Urinary bladder (tissue), 4 donors: ENCODE results near the gene NDUFB7. TPM values are rescaled to one million over a fixed set of nuclear protein-coding genes. Genes with fewer than 3 reads are reported as not detected.
"Not testable (repeated sequence)": the region's sequence is repeated elsewhere in the genome, so short reads cannot be mapped to it uniquely, and the experiment has no call there.

ENCODE experiments used
- DNase-seq: peaks from one replicate; pipeline ENCODE4 v3.0.0-alpha.2; 2015; ENCODE audit errors: extremely low spot score
- H3K27ac ChIP-seq: one replicate; pipeline ENCODE4 v1.5.1; 2013; ENCODE audit warnings: low read depth, mild to moderate bottlenecking, moderate library complexity
- H3K36me3 ChIP-seq: one replicate; pipeline ENCODE4 v1.6.1; 2013; ENCODE audit warnings: mild to moderate bottlenecking, moderate library complexity; ENCODE audit not compliant: insufficient read depth
- H3K4me1 ChIP-seq: one replicate; pipeline ENCODE4 v1.6.1; 2013; ENCODE audit warnings: mild to moderate bottlenecking, moderate library complexity; ENCODE audit not compliant: insufficient read depth
- H3K4me3 ChIP-seq: one replicate; pipeline ENCODE4 v1.5.1; 2013; ENCODE audit warnings: low read depth, low read length
- WGBS: extraction: QIAGEN DNeasy Blood & Tissue Kit; methylation state at CpG from one replicate; pipeline ENCODE4 v1.1.7; 2013; 5-methylcytosine and 5-hydroxymethylcytosine counted together
- polyA plus RNA-seq: library from polyadenylated mRNA; stranded (reverse); fragments of 200-250 nt; gene quantifications from one replicate; pipeline ENCODE4 v1.2.3, GENCODE V29; 2013
- total RNA-seq: library from RNA; depleted of rRNA; stranded (reverse); fragments of >200 nt; gene quantifications from one replicate; pipeline ENCODE4 v1.2.3, GENCODE V29; 2014
- donor health status: healthy with polysubstance abuse.
- donor health status: healthy.

Gene NDUFB7
- total and polyA plus RNA-seq, 2 donors = 113 to 505 TPM

DNA sequence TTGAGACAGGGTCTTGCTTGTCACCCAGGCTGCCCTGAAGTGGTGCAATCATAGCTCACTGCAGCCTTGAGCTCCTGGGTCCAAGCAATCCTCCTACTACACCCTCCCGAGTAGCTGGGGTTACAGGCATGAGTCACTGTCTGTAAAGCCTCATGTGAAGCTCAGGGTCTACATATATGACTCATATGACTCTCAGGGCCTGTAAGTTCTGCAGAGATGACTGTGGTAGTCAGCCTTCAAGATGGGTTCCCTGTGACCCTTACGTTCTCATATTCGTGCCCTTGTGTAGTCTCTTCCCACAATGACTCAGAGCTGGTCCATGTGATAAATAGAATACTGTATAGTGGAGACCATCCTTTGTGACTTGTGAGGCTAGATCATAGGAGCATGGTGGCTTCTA, 13.3 kb upstream of the NDUFB7 start:
- H3K4me3 ChIP-seq, H3K36me3 ChIP-seq, H3K27ac ChIP-seq, DNase-seq, H3K4me1 ChIP-seq: not testable (repeated sequence)
- WGBS = 66% methylated on average over 3 of the region's 3 CpGs

DNA sequence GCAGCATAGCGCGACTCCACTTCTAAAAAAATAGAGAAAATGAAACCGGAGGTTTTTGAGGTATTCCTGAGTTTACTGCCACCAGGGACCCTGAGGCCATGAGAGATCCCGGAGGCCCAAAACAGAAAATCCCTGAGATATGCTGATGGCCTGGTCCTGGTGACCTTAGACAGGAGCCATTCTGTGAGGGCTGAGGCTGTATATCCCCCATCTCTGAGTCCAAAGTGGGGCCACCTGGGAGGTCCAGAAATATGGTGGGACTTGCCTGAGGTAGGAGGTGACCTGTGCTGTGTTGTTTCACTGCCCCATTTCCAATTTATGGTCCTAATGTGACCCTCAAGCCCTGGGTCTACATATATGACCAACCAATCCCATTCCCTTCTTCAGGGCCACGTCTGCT, 12.5 kb upstream of the NDUFB7 start:
- H3K27ac ChIP-seq, H3K36me3 ChIP-seq, DNase-seq, H3K4me1 ChIP-seq, H3K4me3 ChIP-seq: not testable (repeated sequence)
- 88% methylated on average over 4 of the region's 5 CpGs for WGBS

DNA sequence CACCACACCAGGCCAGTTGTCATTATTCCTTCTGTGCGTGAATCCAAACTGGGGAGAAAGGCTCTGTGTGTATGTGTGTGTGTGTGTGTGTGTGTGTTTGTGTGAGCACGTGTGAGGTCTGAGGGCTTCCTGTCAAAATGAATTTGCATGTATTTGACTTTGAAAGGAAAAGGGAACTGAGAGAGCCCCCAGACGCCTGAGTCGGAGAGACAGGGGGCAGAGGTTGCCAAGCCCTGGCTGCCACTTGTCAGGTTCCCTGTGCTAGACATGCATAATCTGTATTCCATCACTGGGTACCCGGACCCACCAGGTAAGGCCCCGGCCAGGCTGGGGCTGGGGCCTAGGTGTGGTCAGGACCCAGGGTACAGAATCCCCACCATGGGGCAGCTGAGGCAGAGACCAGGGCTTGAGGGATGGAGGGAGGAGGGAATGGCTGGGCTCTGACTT, 11.1 kb upstream of the NDUFB7 start, which contains the start of gene CLEC17A:
TSS of gene CLEC17A (plus strand) at position 191 of the 447 bp plus-strand sequence. CDS start at position 268, 77 bp downstream.
- Histone ChIP-seq H3K4me3 (no peak within 1 kb of the TSS), H3K27ac (no peak within 1 kb of the TSS), H3K36me3 (no peaks in the 10 kb centered on the region), H3K4me1 (no peaks in the 10 kb centered on the region)
- DNase-seq = no peak
- WGBS = 47% methylated on average over 6 of the region's 6 CpGs

DNA sequence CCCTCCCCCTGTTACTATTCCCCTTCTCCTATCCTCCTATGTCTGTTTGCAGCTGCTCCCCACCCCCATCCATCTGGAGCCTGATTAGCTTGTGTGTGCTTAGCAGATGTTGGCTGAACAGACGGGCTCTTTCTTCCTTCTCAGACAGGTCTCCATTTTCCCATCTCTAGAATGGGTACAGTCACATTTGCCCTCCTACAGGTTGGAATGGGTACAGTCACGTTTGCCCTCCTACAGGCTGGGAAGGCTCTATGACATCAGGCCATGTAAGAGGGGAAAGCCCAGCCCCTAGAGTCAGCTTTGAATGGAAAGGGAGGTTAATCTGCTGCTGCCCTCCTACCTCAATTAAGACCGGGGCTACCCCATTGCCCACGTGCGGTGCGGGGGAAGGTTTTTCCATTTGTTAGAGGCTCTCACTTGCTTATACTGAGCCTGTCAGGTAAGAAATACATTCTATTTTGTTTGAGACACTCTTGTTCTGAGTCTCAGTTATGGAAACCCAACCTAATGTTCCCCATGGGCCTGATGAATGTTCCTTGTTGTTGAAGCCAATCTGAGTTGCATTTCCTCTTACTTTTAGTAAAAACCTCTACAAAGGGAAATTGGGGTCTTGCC, 8.9 kb upstream of the NDUFB7 start:
- H3K4me1 ChIP-seq = no peaks in the 10 kb centered on the region
- 62% methylated on average over 6 of the region's 6 CpGs for WGBS
- H3K27ac ChIP-seq = no peak overlapping the region
- H3K36me3 ChIP-seq = no peaks in the 10 kb centered on the region
- H3K4me3 ChIP-seq = no peak overlapping the region
- DNase-seq = no peak

DNA sequence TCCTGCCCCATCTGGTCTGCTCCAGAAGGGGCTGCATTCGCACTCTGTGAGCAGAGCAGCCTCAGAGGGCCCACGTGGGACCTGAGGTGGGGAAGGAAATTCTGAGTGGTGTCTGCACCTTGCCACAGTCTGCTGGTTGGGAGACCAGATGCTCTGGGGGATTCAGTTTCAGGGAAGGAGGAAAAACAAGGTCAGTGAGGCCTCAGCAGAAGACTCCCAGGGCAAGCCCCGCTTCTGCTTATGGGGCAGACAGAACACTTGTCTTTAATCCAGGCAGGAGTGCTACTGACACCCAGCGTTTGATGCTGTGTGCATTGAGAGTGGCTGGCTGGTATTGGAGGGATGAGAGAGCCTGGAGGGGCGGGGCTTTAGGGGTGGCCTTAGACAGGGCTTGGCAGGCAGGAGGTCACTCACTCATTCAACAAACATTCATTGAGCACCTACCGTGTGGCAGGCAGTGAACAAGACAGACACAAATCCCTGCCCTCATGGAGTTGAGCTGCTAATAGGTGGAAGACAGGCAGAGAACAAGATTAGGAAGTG, 6.1 kb upstream of the NDUFB7 start:
- no peak for DNase-seq
- no peak overlapping the region for H3K4me3 ChIP-seq
- WGBS = 43% methylated on average over 6 of the region's 6 CpGs

DNA sequence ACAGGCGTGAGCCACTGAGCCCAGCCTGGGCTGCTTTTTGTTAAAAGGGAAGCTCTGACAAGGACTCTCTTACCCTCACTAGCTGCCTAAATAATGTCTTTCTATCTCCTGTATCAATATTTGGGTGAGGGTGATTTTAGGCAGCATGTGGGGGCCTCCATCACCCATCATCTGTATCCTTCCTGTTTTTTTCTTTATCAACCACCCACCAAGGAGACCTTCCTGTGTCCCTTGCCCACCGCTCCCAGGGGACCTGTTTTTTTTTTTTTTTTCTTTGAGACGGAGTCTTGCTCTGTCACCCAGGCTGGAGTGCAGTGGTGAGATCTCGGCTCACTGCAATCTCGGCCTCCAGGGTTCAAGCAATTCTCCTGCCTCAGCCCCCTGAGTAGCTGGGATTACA, 5.4 kb upstream of the NDUFB7 start:
- Histone ChIP-seq H3K36me3 (no peaks in the 10 kb centered on the region), H3K4me3 (no peak overlapping the region), H3K4me1 (no peaks in the 10 kb centered on the region), H3K27ac (no peak overlapping the region)
- WGBS = 77% methylated on average over 5 of the region's 5 CpGs
- DNase-seq = no peak

More for the DNA sequence above, 6.1 kb upstream of the NDUFB7 start:
- Histone ChIP-seq H3K4me1 (no peaks in the 10 kb centered on the region), H3K36me3 (no peaks in the 10 kb centered on the region), H3K27ac (no peak overlapping the region)

DNA sequence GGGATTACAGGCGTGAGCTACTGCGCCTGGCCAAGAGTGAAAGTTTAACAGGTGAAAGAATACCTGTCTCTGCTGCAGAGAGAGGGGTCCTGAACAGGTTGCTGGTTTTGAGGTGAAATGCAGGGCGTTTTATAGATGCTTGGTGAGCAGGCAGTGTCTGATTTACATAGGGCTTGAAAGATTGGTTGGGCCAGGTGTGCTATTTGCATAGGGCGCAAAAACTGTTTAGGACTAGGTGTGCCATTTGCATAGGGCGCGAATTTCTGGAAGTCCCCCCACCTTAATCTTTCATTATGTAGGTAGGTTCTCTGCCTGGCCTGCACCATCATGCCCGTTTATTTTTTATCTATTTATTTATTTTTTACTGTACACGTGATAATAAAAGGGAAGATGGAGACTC, 4.5 kb upstream of the NDUFB7 start:
- Histone ChIP-seq H3K4me3 (no peak overlapping the region), H3K4me1 (no peaks in the 10 kb centered on the region), H3K36me3 (no peaks in the 10 kb centered on the region), H3K27ac (no peak overlapping the region)
- 81% methylated on average over 8 of the region's 8 CpGs for WGBS
- no peak for DNase-seq

- Histone ChIP-seq H3K36me3 (no peaks in the 10 kb centered on the region), H3K27ac (no peak overlapping the region), H3K4me3 (no peak overlapping the region), H3K4me1 (no peaks in the 10 kb centered on the region)
- DNase-seq = no peak
- WGBS = 88% methylated on average over 6 of the region's 6 CpGs
Measured at GRCh38 chr19:14575428-14575980, 3.6 kb upstream of the NDUFB7 start.

DNA sequence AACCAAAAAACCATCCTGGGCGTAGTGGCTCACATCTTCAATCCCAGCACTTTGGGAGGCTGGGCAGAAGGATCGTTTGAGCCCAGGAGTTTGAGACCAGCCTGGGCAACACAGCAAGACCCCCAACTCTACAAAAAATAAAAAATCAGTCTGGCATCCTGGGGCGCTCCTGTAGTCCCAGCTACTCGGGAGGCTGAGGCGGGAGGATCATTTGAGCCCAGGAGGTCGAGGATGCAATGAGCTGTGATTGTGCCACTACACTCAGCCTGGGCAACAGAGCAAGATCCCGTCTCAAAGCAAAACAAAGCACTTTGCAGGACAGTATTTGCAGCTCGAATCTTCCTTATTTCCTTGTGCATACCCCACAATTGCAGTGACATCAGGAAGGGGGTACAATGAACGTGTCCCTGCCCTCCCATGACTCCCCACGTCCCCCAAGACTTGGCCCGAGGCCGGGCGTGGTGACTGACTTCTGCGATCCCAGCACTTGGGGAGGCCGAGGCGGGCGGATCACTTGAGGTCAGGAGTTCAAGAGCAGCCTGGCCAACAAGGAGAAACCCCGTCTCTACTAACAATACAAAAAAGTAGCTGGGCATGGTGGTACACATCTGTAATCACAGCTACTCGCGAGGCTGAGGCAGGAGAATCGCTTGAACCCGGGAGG, 870 bp downstream of the NDUFB7 start:
- Histone ChIP-seq H3K4me3 (peak overlapping the region; percentile 75), H3K27ac (no peak overlapping the region), H3K4me1 (no peaks in the 10 kb centered on the region), H3K36me3 (no peaks in the 10 kb centered on the region)
- no peak for DNase-seq
- 41% methylated on average over 22 of the region's 22 CpGs for whole genome bisulfite sequencing

DNA sequence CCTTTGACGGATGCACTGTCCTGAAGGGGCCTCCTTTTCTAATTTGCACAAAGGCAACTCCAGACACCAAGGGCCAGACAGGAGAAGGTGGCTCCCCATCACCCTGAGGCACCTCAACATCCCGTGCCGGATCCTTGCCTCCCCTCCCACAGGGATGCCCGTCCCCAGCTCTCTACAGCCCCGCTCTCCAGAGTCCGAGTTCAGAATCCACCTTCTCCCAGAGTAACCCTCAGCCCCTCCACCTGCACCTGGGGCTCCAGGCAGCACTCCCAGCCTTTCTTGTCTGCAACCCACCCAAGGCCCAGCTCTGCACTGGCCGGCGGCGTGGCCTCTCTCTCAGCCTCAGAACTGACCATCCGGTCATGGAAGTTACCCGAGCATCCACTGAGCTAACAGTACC, 4.8 kb downstream of the NDUFB7 start:
- 78% methylated on average over 11 of the region's 11 CpGs for WGBS

DNA sequence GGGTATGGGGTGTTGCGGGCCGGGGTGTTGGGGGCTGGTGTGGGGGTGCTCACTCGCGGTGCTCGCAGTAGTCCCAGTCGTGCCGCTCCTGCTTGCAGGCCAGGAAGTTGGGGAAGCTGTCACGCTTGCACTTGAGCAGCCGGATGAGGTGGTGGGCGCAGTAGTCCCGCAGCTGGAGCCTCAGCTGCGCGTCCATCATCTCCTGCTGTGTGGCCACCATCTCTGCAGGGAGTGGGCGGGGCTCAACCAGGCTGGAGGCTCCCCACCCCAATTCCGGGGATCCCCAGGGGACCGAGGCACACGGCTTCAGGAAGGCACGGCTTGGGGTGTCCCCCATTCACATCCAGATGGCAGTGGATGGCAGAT, 5.2 kb downstream of the NDUFB7 start:
- no peak for DNase-seq

More for the DNA sequence above, 4.8 kb downstream of the NDUFB7 start:
- H3K4me3 ChIP-seq = no peak overlapping the region
- no peak for DNase-seq
- H3K4me1 ChIP-seq = no peaks in the 10 kb centered on the region
- H3K27ac ChIP-seq = no peak overlapping the region
- H3K36me3 ChIP-seq = no peaks in the 10 kb centered on the region

GRCh38 chr19:14565765-14566711, 5.8 kb downstream of the NDUFB7 start:
- DNase-seq = no peak
- WGBS = 86% methylated on average over 26 of the region's 31 CpGs
- Histone ChIP-seq H3K4me1 (peaks cover 4% of the 10 kb centered on the region), H3K4me3 (no peak overlapping the region), H3K27ac (no peak overlapping the region), H3K36me3 (no peaks in the 10 kb centered on the region)

More for the DNA sequence above, 5.2 kb downstream of the NDUFB7 start:
- peaks cover 1% of the 10 kb centered on the region for H3K4me1 ChIP-seq
- 81% methylated on average over 18 of the region's 18 CpGs for WGBS
- H3K36me3 ChIP-seq = no peaks in the 10 kb centered on the region
- H3K27ac ChIP-seq = no peak overlapping the region
- no peak overlapping the region for H3K4me3 ChIP-seq

- no peak overlapping the region for H3K27ac ChIP-seq
- H3K4me1 ChIP-seq = peaks cover 4% of the 10 kb centered on the region
- no peak for DNase-seq
- H3K36me3 ChIP-seq = no peaks in the 10 kb centered on the region
- H3K4me3 ChIP-seq = no peak overlapping the region
- WGBS = 90% methylated on average over 22 of the region's 22 CpGs
Measured at GRCh38 chr19:14565298-14565679, 6.6 kb downstream of the NDUFB7 start.
